ENCODE measurements around the gene C10orf143. TPM values are rescaled to one million over a fixed set of nuclear protein-coding genes. Genes with fewer than 3 reads are reported as not detected.

The C10orf143 gene
- total RNA-seq, 1 experiment from 2014 or later, result 0.24 TPM

- peak; percentile 87 for DNase-seq (ENCODE audit: low read depth)
Measured at GRCh38 chr10:130053561-130053960, 57.1 kb downstream of the C10orf143 start.

- no peak for DNase-seq (ENCODE audit: low read depth)
Measured at GRCh38 chr10:130052193-130052592, 58.4 kb downstream of the C10orf143 start.

GRCh38 chr10:130050721-130051120 is 59.9 kb downstream of the C10orf143 start:
- no peak for DNase-seq (ENCODE audit: low read depth)

- no peak for DNase-seq (ENCODE audit: low read depth)
Measured at GRCh38 chr10:130049987-130050386, 60.6 kb downstream of the C10orf143 start.

- DNase-seq (ENCODE audit: low read depth), result no peak
Measured at GRCh38 chr10:130049244-130049643, 61.4 kb downstream of the C10orf143 start.

- DNase-seq (ENCODE audit: low read depth), result no peak
Measured at GRCh38 chr10:130048081-130048480, 62.5 kb downstream of the C10orf143 start.

GRCh38 chr10:130047336-130047735 is 63.3 kb downstream of the C10orf143 start:
- DNase-seq (ENCODE audit: low read depth), result no peak

GRCh38 chr10:130046591-130046990 is 64.0 kb downstream of the C10orf143 start:
- no peak for DNase-seq (ENCODE audit: low read depth)

GRCh38 chr10:130045801-130046321 is 64.8 kb downstream of the C10orf143 start:
- DNase-seq (ENCODE audit: low read depth), result no peak

GRCh38 chr10:130045091-130045652 is 65.5 kb downstream of the C10orf143 start:
- peak; percentile 59 for DNase-seq (ENCODE audit: low read depth)

- DNase-seq (ENCODE audit: low read depth), result no peak
Measured at GRCh38 chr10:130044067-130045061, 66.3 kb downstream of the C10orf143 start.

- no peak for DNase-seq (ENCODE audit: low read depth)
Measured at GRCh38 chr10:130043491-130043890, 67.1 kb downstream of the C10orf143 start.

- no peak for DNase-seq (ENCODE audit: low read depth)
Measured at GRCh38 chr10:130042381-130042780, 68.2 kb downstream of the C10orf143 start.

GRCh38 chr10:130041451-130042371 is 68.9 kb downstream of the C10orf143 start:
- no peak for DNase-seq (ENCODE audit: low read depth)

- no peak for DNase-seq (ENCODE audit: low read depth)
Measured at GRCh38 chr10:130040817-130041330, 69.8 kb downstream of the C10orf143 start.

GRCh38 chr10:130040351-130040750 is 70.3 kb downstream of the C10orf143 start:
- DNase-seq (ENCODE audit: low read depth), result no peak

GRCh38 chr10:130039141-130039540 is 71.5 kb downstream of the C10orf143 start:
- DNase-seq (ENCODE audit: low read depth), result no peak

- DNase-seq (ENCODE audit: low read depth), result no peak
Measured at GRCh38 chr10:130038611-130039109, 72.0 kb downstream of the C10orf143 start.

- DNase-seq (ENCODE audit: low read depth), result no peak
Measured at GRCh38 chr10:130038019-130038555, 72.5 kb downstream of the C10orf143 start.

GRCh38 chr10:130037169-130037661 is 73.4 kb downstream of the C10orf143 start:
- DNase-seq (ENCODE audit: low read depth), result no peak
